Lower leg skin (tissue), 4 donors: ENCODE measurements around the gene ENPP6. TPM values are rescaled to one million over a fixed set of nuclear protein-coding genes. Genes with fewer than 3 reads are reported as not detected.

Experiments
- DNase-seq, 2 donors: peaks; one replicate each; pipeline ENCODE4 v3.0.0-alpha.2; 2019; ENCODE audit warnings: low spot score in 2 of 2
- H3K4me3 ChIP-seq: fragments of 200-600 bp; sonication (generic); 2 replicates; pipeline ENCODE4 v1.5.1; 2017; ENCODE audit warnings: mild to moderate bottlenecking, low read depth; ENCODE audit not compliant: poor library complexity, severe bottlenecking
- POLR2A ChIP-seq, 2 donors: fragments of 450-650 bp; IDR thresholded peaks; one replicate each; pipeline ENCODE4 v1.6.1; 2016 to 2017; ENCODE audit warnings: antibody characterized with exemption in 2 of 2, mild to moderate bottlenecking in 1 of 2, moderate library complexity in 1 of 2
- WGBS, 2 donors: methylation state at CpG; one replicate each; pipeline ENCODE4 v1.1.5; 2018; 5-methylcytosine and 5-hydroxymethylcytosine counted together
- intact Hi-C: fragments of 100-400 bp; cut with DNase I; formaldehyde crosslinking; loops from one replicate; pipeline ENCODE4 v1.15.0; 2023; ENCODE audit warnings: low total_unique reads
- total RNA-seq, 4 donors: library from RNA; depleted of rRNA; stranded (reverse); fragments of >200 nt; gene quantifications; one replicate each; pipeline ENCODE4 v1.1.0, GENCODE V29; 2016
- TF ChIP-seq, protein P1 (sequence below), 3 donors: fragments of 450-650 bp; IDR thresholded peaks; one replicate each; pipeline ENCODE4 v1.5.1; 2016; ENCODE audit warnings: antibody characterized with exemption in 3 of 3, mild to moderate bottlenecking in 3 of 3, moderate library complexity in 2 of 3

The ENPP6 gene
- total RNA-seq, 4 donors from 2014 or later: 0.16 TPM; not detected in 3

DNA sequence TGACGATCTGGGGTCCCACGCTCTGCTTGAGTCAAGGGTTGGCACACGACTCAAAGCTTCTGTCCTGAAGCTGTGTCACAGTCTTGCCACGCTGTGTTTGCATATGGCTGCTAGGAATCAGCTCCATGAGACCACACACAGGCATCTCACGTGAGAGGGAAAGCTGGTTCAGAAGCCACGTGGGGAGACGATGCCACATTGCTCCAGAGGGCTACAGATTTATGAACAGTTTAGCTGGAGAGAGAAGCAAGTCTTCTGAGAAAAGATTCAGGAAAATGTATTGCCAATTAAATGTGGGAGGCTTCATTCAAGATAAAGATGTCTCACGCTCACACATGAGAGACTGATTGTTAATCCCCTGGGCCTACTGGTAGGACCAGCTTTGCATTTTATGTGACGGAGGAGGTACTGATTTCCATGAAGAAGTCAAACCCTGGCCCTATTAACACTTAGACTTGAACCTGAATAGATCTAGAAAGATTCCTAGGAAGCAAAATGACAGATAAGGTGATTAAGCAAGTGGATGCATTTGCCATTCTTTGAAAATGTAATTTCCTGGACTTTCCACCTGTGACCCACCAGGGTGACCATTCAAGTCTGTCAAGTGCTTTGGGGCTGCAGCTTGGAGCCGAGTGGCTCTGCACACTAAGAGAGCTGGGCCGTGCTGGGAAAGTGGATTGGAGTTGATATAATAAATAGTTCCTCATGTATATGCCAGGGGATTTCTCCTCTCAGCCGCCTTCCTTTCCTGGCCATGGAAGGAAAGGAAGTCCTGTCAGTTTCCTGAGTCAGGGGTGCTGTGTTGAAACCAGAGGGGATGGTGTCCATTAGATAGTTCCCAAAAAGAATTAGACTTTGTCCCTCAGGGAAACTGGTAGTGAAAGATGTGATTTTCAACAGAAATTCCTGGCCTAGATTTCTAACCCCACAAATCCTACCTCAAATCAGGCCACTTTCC, 29.0 kb downstream of the ENPP6 start:
- 72 to 84% methylated on average over 12 of the region's 12 CpGs for WGBS, 2 donors
- TF ChIP-seq, protein P1, sequence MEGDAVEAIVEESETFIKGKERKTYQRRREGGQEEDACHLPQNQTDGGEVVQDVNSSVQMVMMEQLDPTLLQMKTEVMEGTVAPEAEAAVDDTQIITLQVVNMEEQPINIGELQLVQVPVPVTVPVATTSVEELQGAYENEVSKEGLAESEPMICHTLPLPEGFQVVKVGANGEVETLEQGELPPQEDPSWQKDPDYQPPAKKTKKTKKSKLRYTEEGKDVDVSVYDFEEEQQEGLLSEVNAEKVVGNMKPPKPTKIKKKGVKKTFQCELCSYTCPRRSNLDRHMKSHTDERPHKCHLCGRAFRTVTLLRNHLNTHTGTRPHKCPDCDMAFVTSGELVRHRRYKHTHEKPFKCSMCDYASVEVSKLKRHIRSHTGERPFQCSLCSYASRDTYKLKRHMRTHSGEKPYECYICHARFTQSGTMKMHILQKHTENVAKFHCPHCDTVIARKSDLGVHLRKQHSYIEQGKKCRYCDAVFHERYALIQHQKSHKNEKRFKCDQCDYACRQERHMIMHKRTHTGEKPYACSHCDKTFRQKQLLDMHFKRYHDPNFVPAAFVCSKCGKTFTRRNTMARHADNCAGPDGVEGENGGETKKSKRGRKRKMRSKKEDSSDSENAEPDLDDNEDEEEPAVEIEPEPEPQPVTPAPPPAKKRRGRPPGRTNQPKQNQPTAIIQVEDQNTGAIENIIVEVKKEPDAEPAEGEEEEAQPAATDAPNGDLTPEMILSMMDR (IDR thresholded peaks at IDR 0.05): no peak
- no peak for TF ChIP-seq POLR2A (IDR thresholded peaks at IDR 0.05)
- intact Hi-C loops: no loop called here
- peak in 1 of 2 donors; percentile 60 for DNase-seq
- no peak overlapping the region for H3K4me3 ChIP-seq

DNA sequence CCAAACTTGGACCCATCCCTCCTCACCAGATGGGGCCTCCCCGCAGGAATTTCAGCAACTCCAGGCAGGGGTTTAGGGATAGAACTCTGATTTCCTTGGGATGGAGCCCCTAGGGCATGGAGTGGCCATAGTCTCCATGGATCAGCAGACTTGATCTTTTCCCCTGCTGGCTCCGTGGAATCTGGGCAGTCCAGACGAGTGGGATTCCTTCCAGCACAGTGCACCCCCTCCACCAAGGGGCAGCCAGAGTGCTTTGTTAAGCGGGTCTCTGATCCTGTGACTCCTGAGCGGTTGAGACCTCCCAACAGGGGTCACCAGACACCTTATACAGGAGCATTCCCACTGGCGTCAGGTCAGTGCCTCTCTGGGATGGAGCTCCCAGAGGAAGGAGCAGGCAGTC, 40.4 kb downstream of the ENPP6 start:
- DNase-seq: peak in 1 of 2 donors; percentile 65
- no peak for TF ChIP-seq POLR2A (IDR thresholded peaks at IDR 0.05)
- TF ChIP-seq, protein P1 (IDR thresholded peaks at IDR 0.05): no peak
- 92 to 98% methylated on average over 5 to 6 of the region's 6 CpGs for WGBS, 2 donors
- intact Hi-C loops: no loop called here
- no peak overlapping the region for H3K4me3 ChIP-seq

DNA sequence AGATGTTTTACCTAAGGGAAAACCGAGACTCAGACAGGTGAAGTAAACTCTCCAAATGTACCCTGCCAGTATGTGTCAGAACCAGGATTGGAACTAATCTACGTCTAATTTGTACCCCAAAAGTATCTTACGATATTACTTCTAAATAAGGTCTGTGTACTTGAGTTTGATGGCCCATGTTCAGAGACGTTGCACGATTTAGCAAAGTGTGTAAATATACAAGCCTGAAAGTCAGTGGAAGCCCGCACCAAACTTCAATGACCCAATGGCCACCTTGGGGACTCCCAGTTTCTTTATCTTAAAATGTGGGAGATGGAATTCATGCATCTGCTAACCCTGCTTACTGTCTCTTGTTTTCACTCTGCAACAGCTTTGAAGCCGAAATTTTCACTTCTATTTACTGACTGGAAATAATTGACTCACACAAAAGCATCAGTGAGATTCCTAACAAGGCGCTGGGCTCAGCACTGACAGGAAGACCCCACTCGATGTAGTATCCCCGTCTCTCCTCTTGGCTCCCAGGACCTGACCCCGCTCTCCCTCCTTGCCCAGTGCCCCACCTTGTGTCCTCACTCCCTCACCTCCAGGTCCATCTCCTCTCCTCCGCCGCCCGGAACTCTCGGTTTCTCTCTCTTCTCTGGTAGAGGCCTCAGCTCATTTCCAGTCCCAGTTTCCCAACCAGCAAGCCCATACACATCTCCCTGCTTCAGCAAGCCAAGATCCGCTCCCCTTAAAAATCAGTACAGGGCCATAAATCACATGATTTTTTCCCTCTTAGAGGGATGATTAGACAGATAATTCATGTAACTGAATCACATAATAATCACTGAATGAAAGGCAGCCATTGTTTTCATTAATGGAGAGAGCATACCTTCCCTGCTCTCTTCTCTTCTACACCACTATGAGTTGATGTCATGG, 42.8 kb downstream of the ENPP6 start:
- H3K4me3 ChIP-seq: no peak overlapping the region
- WGBS, 2 donors: 48 to 64% methylated on average over 16 of the region's 16 CpGs
- TF ChIP-seq, protein P1 (IDR thresholded peaks at IDR 0.05): no peak
- TF ChIP-seq POLR2A (IDR thresholded peaks at IDR 0.05): no peak
- intact Hi-C loops: no loop called here
- DNase-seq: peak in 1 of 2 donors; percentile 72

DNA sequence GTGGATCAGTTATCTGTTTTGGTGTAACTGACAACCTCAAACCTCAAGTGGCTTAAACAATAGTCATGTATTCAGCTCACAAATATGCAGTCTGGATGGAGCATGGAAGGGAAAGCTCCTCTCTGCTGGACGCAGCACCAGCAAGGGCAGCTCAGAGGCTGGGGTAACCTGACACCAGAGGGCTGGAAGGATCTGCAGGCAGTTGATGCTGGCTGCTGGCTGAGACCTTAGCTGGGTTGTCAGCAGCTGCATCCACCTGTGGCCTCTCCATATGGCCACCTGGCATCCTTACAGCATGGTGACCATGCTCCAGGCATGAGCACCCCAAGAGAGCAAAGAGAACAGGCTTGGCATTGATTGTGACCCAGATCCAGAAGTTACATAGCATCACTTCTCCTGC, 46.7 kb downstream of the ENPP6 start:
- intact Hi-C loops: no loop called here
- no peak for TF ChIP-seq POLR2A (IDR thresholded peaks at IDR 0.05)
- TF ChIP-seq, protein P1 (IDR thresholded peaks at IDR 0.05): no peak
- no peak overlapping the region for H3K4me3 ChIP-seq
- peak in 1 of 2 donors; percentile 26 for DNase-seq
- WGBS, 2 donors: 50 to 67% methylated on average over 1 of the region's 1 CpG

DNA sequence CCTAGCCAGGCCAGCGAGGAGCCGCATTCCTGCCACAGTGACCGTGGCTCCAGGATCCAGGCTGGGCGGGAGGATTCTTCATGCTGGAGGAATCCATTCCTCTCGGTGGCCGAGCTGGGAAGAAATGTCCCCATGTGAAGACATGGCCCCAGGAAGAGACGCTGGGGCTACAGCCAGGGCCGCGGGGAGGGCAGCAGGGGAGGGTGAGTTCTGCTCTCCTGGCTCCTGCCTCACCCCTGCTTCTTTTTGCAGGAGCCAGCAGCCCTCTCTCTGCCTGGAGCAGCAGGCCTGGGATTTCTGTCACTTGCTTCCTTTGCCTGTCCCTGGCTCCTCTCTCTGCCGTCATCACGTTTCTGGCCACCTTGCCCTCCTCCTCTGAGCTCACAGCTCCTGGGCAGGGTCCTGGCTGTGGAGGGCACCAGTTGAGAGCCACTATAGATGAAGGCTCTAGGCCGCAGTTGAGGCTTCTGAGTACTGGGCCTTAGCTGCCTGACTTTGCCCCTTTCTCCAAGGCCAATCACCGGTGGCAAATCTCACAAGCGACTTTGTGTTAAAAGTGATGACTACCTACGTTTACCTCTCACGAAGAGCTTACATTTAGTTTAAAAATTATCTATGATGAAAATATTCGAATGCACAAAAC, 48.3 kb downstream of the ENPP6 start:
- H3K4me3 ChIP-seq: no peak overlapping the region
- 87 to 90% methylated on average over 14 to 17 of the region's 17 CpGs for WGBS, 2 donors
- peak in 1 of 2 donors; percentile 76 for DNase-seq
- TF ChIP-seq, protein P1 (IDR thresholded peaks at IDR 0.05): no peak
- TF ChIP-seq POLR2A (IDR thresholded peaks at IDR 0.05): no peak
- intact Hi-C loops: no loop called here
